ENCODE measurements around the gene KCNK1.
A peak's percentile ranks its signal among the peaks of the same experiment; 100 is the strongest.

Gene KCNK1

DNA sequence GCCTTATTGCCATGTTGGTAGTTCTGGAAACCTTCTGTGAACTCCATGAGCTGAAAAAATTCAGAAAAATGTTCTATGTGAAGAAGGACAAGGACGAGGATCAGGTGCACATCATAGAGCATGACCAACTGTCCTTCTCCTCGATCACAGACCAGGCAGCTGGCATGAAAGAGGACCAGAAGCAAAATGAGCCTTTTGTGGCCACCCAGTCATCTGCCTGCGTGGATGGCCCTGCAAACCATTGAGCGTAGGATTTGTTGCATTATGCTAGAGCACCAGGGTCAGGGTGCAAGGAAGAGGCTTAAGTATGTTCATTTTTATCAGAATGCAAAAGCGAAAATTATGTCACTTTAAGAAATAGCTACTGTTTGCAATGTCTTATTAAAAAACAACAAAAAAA, 57.4 kb downstream of the KCNK1 start:
- TF ChIP-seq POLR2A (IDR thresholded peaks at IDR 0.05; ENCODE audit: extremely low read depth, insufficient read length) = no peak
- TF ChIP-seq, protein P1, sequence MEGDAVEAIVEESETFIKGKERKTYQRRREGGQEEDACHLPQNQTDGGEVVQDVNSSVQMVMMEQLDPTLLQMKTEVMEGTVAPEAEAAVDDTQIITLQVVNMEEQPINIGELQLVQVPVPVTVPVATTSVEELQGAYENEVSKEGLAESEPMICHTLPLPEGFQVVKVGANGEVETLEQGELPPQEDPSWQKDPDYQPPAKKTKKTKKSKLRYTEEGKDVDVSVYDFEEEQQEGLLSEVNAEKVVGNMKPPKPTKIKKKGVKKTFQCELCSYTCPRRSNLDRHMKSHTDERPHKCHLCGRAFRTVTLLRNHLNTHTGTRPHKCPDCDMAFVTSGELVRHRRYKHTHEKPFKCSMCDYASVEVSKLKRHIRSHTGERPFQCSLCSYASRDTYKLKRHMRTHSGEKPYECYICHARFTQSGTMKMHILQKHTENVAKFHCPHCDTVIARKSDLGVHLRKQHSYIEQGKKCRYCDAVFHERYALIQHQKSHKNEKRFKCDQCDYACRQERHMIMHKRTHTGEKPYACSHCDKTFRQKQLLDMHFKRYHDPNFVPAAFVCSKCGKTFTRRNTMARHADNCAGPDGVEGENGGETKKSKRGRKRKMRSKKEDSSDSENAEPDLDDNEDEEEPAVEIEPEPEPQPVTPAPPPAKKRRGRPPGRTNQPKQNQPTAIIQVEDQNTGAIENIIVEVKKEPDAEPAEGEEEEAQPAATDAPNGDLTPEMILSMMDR (IDR thresholded peaks at IDR 0.05; ENCODE audit: low read depth, low read length) = no peak
- TF ChIP-seq, protein P2, sequence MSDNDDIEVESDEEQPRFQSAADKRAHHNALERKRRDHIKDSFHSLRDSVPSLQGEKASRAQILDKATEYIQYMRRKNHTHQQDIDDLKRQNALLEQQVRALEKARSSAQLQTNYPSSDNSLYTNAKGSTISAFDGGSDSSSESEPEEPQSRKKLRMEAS (IDR thresholded peaks at IDR 0.05; ENCODE audit: low read depth, low read length) = no peak
- H3K4me3 ChIP-seq (ENCODE audit: low read depth, low read length) = no peak overlapping the region
- no peak for DNase-seq (ENCODE audit: low read depth)

- DNase-seq (ENCODE audit: low read depth) = no peak
- TF ChIP-seq, protein P1 (IDR thresholded peaks at IDR 0.05; ENCODE audit: low read depth, low read length) = no peak
- TF ChIP-seq POLR2A (IDR thresholded peaks at IDR 0.05; ENCODE audit: extremely low read depth, insufficient read length) = no peak
- TF ChIP-seq MYC (IDR thresholded peaks at IDR 0.05; ENCODE audit: low read depth, low read length) = no peak
- TF ChIP-seq, protein P2 (IDR thresholded peaks at IDR 0.05; ENCODE audit: low read depth, low read length) = no peak
- H3K4me3 ChIP-seq (ENCODE audit: low read depth, low read length) = no peak overlapping the region
These were observed 58.8 kb downstream of the KCNK1 start for GRCh38 chr1:233672732-233673131.

DNA sequence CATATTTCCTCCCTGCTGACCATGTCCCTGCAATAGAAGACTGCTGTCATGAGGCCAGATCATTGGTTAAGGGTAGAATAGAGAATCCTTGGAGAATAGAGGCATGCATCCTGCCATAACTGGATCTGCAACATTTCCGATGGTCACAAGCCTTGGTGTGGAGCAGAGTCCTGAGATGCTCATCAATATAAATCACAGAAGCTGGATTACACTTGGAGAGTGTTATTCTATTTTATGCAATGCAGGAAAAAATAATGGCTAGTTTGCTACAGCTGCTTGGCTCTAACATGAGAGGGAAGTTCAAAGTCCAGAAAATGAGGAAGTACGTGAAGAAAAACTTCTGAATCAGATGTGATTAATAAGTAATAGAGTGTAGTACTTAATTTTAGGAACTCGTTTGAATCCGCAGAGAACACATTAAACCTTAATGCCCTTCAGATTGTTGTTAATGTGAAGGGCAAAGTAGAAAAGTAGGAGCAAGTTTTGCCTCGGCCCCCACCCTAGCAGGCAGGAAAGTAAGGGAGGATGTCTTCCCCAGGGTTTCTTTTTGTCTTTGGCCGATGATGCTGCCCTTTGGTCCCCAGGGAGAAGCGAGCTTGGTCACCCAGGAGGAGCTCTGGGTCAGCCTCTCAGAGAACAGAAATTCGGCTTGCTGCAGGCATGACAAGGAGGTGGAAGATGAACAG, 59.5 kb downstream of the KCNK1 start:
- TF ChIP-seq POLR2A (IDR thresholded peaks at IDR 0.05; ENCODE audit: extremely low read depth, insufficient read length) = no peak
- TF ChIP-seq, protein P1 (IDR thresholded peaks at IDR 0.05; ENCODE audit: low read depth, low read length) = no peak
- TF ChIP-seq, protein P2 (IDR thresholded peaks at IDR 0.05; ENCODE audit: low read depth, low read length) = no peak
- TF ChIP-seq MYC (IDR thresholded peaks at IDR 0.05; ENCODE audit: low read depth, low read length) = no peak

DNA sequence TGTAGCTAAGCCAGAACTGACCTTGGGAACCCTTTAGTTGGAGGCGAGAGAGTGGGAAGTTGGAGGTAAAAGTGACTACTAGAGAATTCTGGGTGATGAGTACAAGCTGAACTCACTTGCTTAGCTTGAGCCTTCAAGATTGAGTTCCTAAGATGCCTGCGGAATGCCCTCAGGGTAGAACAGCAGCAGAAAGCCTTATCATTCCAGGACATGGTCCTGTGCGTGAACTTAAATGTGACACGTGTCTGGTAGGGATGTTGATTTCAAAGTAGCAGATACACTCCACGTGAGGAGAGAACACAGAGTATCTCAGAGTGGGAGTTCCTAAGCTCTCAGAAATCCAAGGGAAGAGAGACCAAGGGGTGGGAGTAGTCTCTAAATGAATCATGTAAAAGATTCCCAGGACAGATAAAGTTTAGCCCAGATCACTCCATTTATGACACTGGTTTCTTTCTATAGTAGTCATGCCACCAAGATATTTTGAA, 60.1 kb downstream of the KCNK1 start:
- TF ChIP-seq MYC (IDR thresholded peaks at IDR 0.05; ENCODE audit: low read depth, low read length) = no peak
- TF ChIP-seq, protein P2 (IDR thresholded peaks at IDR 0.05; ENCODE audit: low read depth, low read length) = no peak
- TF ChIP-seq POLR2A (IDR thresholded peaks at IDR 0.05; ENCODE audit: extremely low read depth, insufficient read length) = no peak
- TF ChIP-seq, protein P1 (IDR thresholded peaks at IDR 0.05; ENCODE audit: low read depth, low read length) = no peak
- DNase-seq (ENCODE audit: low read depth) = no peak
- no peak overlapping the region for H3K4me3 ChIP-seq (ENCODE audit: low read depth, low read length)

More for the DNA sequence above, 59.5 kb downstream of the KCNK1 start:
- DNase-seq (ENCODE audit: low read depth) = peak; percentile 5
- no peak overlapping the region for H3K4me3 ChIP-seq (ENCODE audit: low read depth, low read length)

GRCh38 chr1:233675446-233675845, 61.5 kb downstream of the KCNK1 start:
- TF ChIP-seq, protein P2 (IDR thresholded peaks at IDR 0.05; ENCODE audit: low read depth, low read length) = no peak
- no peak for DNase-seq (ENCODE audit: low read depth)
- no peak overlapping the region for H3K4me3 ChIP-seq (ENCODE audit: low read depth, low read length)

DNA sequence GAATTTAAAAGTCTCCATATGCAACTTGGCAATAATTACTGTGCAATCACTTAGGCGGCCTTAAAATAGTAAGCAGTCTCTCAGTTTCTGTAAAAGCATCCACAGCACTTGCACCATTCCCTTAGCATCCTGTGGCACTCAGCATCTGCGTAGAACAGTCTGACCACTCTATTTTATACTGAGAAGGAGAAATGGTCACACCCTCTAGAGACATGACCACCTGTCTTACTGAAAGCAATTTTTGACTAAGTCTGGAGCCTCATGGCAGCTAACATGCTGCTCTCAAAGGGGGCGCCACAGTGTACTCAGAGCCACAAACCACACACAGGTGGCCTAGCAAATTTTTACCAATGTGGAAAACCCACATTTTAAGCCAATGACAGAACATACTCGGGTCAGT, 62.0 kb downstream of the KCNK1 start:
- TF ChIP-seq MYC (IDR thresholded peaks at IDR 0.05; ENCODE audit: low read depth, low read length) = no peak
- no peak for TF ChIP-seq POLR2A (IDR thresholded peaks at IDR 0.05; ENCODE audit: extremely low read depth, insufficient read length)
- TF ChIP-seq, protein P1 (IDR thresholded peaks at IDR 0.05; ENCODE audit: low read depth, low read length) = no peak
- TF ChIP-seq, protein P2 (IDR thresholded peaks at IDR 0.05; ENCODE audit: low read depth, low read length) = no peak
- DNase-seq (ENCODE audit: low read depth) = no peak
- no peak overlapping the region for H3K4me3 ChIP-seq (ENCODE audit: low read depth, low read length)
